ENCODE results near the gene RASGEF1B.
A peak's percentile ranks its signal among the peaks of the same experiment; 100 is the strongest.
"Not testable (repeated sequence)": the region's sequence is repeated elsewhere in the genome, so short reads cannot be mapped to it uniquely, and the experiment has no call there.

Gene RASGEF1B

DNA sequence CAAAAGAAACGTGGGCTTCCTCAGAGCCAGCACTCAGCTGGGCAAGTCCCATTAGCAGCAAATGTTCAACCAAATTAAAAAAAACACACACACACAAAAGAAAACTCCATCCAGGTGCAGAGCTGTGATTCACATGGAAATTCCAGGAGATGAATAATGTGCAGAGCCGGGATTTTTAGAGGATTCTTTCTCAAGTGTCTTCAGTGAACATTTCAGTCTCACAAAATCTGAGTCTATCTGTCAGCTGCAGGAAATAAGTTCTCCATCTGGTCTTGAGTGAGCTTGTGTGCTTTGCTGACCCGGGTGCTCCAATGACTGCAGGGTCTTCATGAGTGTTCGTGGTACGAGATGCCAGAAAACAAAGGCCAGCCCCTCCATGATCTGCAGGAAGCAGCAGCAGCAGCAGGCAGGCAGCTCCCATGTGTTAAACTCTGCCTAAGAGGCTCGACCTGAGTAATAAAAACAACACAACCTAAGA lies 44.3 kb downstream of the RASGEF1B start:
- no peak for DNase-seq

DNA sequence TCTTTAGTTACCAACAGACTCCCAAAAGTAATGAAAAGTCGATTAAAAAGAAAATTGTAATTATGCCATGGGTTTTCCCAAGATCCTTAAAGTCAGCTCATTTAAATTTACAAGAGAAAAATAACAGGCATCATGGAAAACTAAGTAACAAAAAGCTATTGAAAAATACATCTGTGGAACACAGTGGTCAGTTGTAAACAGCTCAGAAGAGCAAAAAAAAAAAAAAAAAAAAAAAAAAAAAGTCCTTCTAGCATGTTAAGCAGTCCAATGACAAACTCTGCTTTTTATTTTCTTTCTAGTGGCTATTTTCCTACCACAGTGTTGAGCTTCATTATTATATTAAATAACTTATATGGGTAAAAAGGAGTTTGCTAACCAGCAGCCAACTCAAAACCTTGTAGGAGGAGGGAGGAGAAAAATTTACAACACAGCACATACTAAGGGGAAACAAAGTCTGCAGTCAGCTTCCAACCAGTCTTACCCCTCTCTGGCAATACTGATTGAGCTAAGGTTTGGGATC lies 44.9 kb downstream of the RASGEF1B start:
- DNase-seq: no peak

GRCh38 chr4:81424816-81425755 lies 46.6 kb downstream of the RASGEF1B start:
- no peak for DNase-seq

- no peak for DNase-seq
Observed at GRCh38 chr4:81424336-81424735, 47.4 kb downstream of the RASGEF1B start.

- DNase-seq: no peak
Observed at GRCh38 chr4:81422595-81422994, 49.1 kb downstream of the RASGEF1B start.

- peak; percentile 15 to 21 for DNase-seq
Observed at GRCh38 chr4:81421346-81422218, 50.1 kb downstream of the RASGEF1B start.

DNA sequence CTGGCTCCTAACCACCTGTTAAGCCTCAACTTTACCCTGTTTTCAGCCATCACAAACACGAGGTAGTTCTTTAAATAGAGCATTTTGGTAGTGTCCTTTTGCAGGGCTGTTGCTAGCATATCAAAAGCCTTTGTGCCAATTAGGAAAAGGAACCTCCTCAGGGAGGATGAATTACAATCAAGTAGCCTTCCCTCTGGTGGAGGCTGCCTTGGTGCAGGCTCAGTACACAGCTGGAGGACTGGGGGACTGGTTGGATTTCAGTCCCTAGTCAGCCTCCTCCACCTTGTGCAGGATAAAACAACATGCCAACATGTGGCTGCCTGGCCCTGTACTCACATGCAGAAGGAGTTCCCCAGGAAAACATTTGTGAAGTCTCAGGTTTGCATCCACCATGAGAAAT lies 53.1 kb downstream of the RASGEF1B start:
- DNase-seq: no peak

DNA sequence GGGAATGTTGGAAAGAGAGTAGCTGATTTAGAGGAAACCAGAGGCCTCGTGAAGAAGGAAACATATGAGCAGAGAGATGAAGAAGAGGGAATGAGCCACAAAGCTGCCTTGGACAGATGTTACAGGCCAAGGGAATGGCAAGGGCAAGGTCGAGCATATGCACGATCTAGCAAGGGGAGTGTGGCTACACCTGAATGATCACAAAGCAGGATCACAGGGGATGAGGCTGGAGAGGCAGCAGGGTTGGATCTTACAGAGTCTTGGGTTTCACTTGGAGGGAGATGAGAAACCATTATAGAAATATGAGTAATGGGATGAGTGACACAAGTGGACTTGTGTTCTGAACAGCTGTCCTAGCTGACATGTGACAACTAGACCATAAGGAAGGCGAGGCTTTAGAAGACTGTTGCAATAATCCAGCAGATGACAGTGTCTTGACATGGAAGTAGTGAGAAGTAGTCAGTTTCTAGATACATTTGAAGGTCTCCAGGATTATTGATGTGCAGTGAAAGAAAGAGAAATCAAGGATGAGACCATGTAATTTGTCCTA lies 58.7 kb downstream of the RASGEF1B start:
- DNase-seq: no peak

DNA sequence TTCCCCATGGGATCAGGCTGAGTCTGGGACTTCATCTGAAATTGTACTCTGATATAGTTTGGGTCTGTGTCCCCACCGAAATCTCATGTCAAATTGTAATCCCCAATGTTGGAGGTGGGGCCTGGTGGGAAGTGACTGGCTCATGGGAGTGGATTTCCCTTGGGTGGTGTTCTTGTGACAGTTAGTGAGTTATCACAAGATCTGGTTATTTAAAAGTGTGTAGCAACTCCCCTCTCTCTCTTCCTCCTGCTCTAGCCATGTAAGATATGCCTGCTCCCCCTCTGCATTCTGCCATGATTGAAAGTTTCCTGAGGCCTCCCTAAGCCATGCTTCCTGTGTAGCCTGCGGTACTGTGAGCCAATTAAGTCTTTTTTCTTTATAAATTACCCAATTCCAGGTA lies 61.0 kb downstream of the RASGEF1B start:
- no peak for DNase-seq

GRCh38 chr4:81409836-81410235 lies 61.9 kb downstream of the RASGEF1B start:
- no peak for DNase-seq

- DNase-seq: no peak
Observed at GRCh38 chr4:81408341-81408740, 63.4 kb downstream of the RASGEF1B start.

- no peak for DNase-seq
Observed at GRCh38 chr4:81407726-81408125, 64.0 kb downstream of the RASGEF1B start.

GRCh38 chr4:81406481-81406880 lies 65.2 kb downstream of the RASGEF1B start:
- not testable (repeated sequence) for DNase-seq

- DNase-seq: peak; percentile 60 to 87
Observed at GRCh38 chr4:81405900-81406401, 65.8 kb downstream of the RASGEF1B start.

- no peak for DNase-seq
Observed at GRCh38 chr4:81404741-81405140, 67.0 kb downstream of the RASGEF1B start.

- DNase-seq: no peak
Observed at GRCh38 chr4:81404294-81404693, 67.4 kb downstream of the RASGEF1B start.

GRCh38 chr4:81399306-81400086 lies 72.2 kb downstream of the RASGEF1B start:
- DNase-seq: no peak

DNA sequence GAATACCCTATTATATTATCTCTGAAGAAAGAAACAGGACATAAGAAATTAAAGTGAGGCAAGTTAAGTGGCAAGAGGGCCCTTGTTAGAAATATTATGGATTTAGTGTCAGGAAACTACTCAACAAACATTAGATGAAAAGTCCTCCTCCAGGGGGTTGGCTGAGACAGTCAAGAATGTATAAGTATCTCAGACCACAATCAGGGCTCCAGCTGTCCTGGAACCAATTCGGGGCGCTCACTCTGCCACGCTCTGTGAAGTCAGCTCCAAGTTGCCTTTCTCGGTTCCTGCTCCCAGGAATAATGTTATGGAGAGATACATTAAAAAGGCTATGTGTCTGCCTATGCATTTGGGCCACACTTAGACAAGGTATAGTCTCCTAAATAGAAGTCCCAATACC lies 73.3 kb downstream of the RASGEF1B start:
- no peak for DNase-seq

DNA sequence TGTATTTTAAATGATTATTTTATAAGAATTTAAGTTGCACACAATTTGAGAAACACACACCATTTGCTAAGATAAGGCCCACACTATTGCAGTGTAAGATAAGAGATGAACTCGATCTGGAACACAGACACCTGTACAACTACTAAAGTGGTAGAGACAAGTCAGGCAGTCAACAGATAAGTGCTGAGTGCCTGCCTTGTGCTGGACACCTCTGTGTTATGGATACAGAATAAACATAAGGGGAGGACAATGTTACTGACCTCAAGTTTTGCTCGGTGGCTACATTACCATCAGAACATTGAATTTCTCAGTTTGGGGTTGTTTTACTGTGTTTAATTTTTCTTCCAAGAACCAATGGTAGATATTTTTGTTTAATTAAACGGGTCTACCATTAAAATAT lies 74.1 kb downstream of the RASGEF1B start:
- DNase-seq: no peak

- no peak for DNase-seq
Observed at GRCh38 chr4:81395239-81395638, 76.5 kb downstream of the RASGEF1B start.

- no peak for DNase-seq
Observed at GRCh38 chr4:81392164-81392563, 79.5 kb downstream of the RASGEF1B start.

- no peak for DNase-seq
Observed at GRCh38 chr4:81389720-81390119, 82.0 kb downstream of the RASGEF1B start.

Data from NCI-H187 (cell line).